ENCODE measurements around the gene TBC1D22A.

TBC1D22A gene

GRCh38 chr22:46855681-46856080 lies 93.2 kb downstream of the TBC1D22A start:
- ATAC-seq = no peak
- no peak for TF ChIP-seq BACH2 (CRISPR knock-in tag; IDR thresholded peaks at IDR 0.05; ENCODE audit: borderline replicate concordance)
- no peak for TF ChIP-seq TCF4 (CRISPR knock-in tag; IDR thresholded peaks at IDR 0.05; ENCODE audit: borderline replicate concordance)
- TF ChIP-seq ESRRG (CRISPR knock-in tag; IDR thresholded peaks at IDR 0.05) = no peak
- TF ChIP-seq, protein P1, sequence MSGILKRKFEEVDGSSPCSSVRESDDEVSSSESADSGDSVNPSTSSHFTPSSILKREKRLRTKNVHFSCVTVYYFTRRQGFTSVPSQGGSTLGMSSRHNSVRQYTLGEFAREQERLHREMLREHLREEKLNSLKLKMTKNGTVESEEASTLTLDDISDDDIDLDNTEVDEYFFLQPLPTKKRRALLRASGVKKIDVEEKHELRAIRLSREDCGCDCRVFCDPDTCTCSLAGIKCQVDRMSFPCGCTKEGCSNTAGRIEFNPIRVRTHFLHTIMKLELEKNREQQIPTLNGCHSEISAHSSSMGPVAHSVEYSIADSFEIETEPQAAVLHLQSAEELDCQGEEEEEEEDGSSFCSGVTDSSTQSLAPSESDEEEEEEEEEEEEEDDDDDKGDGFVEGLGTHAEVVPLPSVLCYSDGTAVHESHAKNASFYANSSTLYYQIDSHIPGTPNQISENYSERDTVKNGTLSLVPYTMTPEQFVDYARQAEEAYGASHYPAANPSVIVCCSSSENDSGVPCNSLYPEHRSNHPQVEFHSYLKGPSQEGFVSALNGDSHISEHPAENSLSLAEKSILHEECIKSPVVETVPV (CRISPR knock-in tag; IDR thresholded peaks at IDR 0.05) = no peak
- TF ChIP-seq TSHZ2 (CRISPR knock-in tag; IDR thresholded peaks at IDR 0.05) = no peak
- TF ChIP-seq CREB5 (CRISPR knock-in tag; IDR thresholded peaks at IDR 0.05; ENCODE audit: low read depth) = no peak
- TF ChIP-seq ZNF8 (CRISPR knock-in tag; IDR thresholded peaks at IDR 0.05) = no peak
- no peak for TF ChIP-seq ZFP30 (CRISPR knock-in tag; IDR thresholded peaks at IDR 0.05)
- no peak for TF ChIP-seq ZFP3 (CRISPR knock-in tag; IDR thresholded peaks at IDR 0.05)
- TF ChIP-seq CSDC2 (CRISPR knock-in tag; IDR thresholded peaks at IDR 0.05) = no peak
- no peak for TF ChIP-seq RARB (CRISPR knock-in tag; IDR thresholded peaks at IDR 0.05)
- TF ChIP-seq ZNF565 (CRISPR knock-in tag; conservative IDR thresholded peaks at IDR 0.05; ENCODE audit: low read depth) = no peak
- TF ChIP-seq ISL1 (CRISPR knock-in tag; IDR thresholded peaks at IDR 0.05) = no peak

DNA sequence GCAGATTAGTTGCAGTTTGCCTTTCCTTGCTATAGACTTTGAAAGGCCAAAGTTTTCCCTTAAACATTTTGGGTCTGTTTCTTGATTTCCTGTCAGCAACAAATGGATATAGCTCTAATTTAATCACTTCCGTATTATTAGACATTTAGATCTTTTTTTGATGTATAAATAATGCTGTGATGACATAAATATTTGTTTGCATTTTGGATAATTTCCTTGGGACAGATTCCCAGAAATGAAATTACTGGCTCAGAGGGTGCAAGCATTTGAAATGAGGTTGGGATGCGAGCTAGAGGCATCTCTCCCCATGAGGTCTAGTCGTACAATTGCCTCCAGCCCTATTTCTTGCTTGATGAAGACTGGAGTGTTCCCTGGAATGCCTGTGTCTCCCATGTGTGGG lies 94.2 kb downstream of the TBC1D22A start:
- TF ChIP-seq TOX (CRISPR knock-in tag; IDR thresholded peaks at IDR 0.05; ENCODE audit: borderline replicate concordance) (no peak), ISL1 (CRISPR knock-in tag; IDR thresholded peaks at IDR 0.05) (no peak), ZNF70 (CRISPR knock-in tag; IDR thresholded peaks at IDR 0.05) (no peak)
- ATAC-seq = no peak

- TF ChIP-seq, protein P2, sequence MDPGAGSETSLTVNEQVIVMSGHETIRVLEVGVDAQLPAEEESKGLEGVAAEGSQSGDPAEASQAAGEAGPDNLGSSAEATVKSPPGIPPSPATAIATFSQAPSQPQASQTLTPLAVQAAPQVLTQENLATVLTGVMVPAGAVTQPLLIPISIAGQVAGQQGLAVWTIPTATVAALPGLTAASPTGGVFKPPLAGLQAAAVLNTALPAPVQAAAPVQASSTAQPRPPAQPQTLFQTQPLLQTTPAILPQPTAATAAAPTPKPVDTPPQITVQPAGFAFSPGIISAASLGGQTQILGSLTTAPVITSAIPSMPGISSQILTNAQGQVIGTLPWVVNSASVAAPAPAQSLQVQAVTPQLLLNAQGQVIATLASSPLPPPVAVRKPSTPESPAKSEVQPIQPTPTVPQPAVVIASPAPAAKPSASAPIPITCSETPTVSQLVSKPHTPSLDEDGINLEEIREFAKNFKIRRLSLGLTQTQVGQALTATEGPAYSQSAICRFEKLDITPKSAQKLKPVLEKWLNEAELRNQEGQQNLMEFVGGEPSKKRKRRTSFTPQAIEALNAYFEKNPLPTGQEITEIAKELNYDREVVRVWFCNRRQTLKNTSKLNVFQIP (CRISPR knock-in tag; IDR thresholded peaks at IDR 0.05; ENCODE audit: borderline replicate concordance, low read depth) = no peak
- no peak for TF ChIP-seq ZNF565 (CRISPR knock-in tag; conservative IDR thresholded peaks at IDR 0.05; ENCODE audit: low read depth)
- TF ChIP-seq RARB (CRISPR knock-in tag; IDR thresholded peaks at IDR 0.05) = no peak
- no peak for TF ChIP-seq GLIS3 (CRISPR knock-in tag; IDR thresholded peaks at IDR 0.05)
- no peak for TF ChIP-seq CSDC2 (CRISPR knock-in tag; IDR thresholded peaks at IDR 0.05)
- no peak for ATAC-seq
These were observed 94.9 kb downstream of the TBC1D22A start for GRCh38 chr22:46857142-46857884.

DNA sequence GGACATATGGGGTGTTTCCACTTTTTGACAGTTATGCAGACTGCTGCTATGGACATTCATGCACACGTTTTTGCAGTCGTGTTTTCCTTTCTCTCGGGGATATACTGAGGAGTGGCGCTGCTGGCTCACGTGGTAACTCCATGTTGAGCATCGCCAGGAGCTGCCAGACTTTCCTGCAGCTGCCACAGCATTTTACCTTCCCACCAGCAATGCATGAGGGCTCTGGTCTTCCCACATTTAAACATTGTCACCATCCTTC lies 95.4 kb downstream of the TBC1D22A start:
- ATAC-seq = no peak
- TF ChIP-seq SNAI2 (CRISPR knock-in tag; IDR thresholded peaks at IDR 0.05) (no peak), ZC3H10 (CRISPR knock-in tag; IDR thresholded peaks at IDR 0.05) (no peak), ZNF565 (CRISPR knock-in tag; conservative IDR thresholded peaks at IDR 0.05; ENCODE audit: low read depth) (no peak), ZNF70 (CRISPR knock-in tag; IDR thresholded peaks at IDR 0.05) (no peak), TCF4 (CRISPR knock-in tag; IDR thresholded peaks at IDR 0.05; ENCODE audit: borderline replicate concordance) (no peak), GLIS3 (CRISPR knock-in tag; IDR thresholded peaks at IDR 0.05) (no peak), ZFP3 (CRISPR knock-in tag; IDR thresholded peaks at IDR 0.05) (no peak), BACH2 (CRISPR knock-in tag; IDR thresholded peaks at IDR 0.05; ENCODE audit: borderline replicate concordance) (no peak), ZFP30 (CRISPR knock-in tag; IDR thresholded peaks at IDR 0.05) (no peak), RARB (CRISPR knock-in tag; IDR thresholded peaks at IDR 0.05) (no peak), TSHZ2 (CRISPR knock-in tag; IDR thresholded peaks at IDR 0.05) (no peak), TOX (CRISPR knock-in tag; IDR thresholded peaks at IDR 0.05; ENCODE audit: borderline replicate concordance) (no peak), ARNTL (CRISPR knock-in tag; IDR thresholded peaks at IDR 0.05; ENCODE audit: borderline replicate concordance, low read depth) (no peak), ZNF8 (CRISPR knock-in tag; IDR thresholded peaks at IDR 0.05) (no peak)
- TF ChIP-seq, protein P1 (CRISPR knock-in tag; IDR thresholded peaks at IDR 0.05) = no peak
